HEK293 (cell line): Measurements from ENCODE around the gene SERGEF.

ENCODE experiments used
- CTCF ChIA-PET: fragments of 350-600 bp; formaldehyde crosslinking; extraction: SDS; loops from one replicate; lab custom pipeline; 2021; ENCODE audit warnings: antibody characterized with exemption; lab: Yijun Ruan, JAX
- POLR2A ChIA-PET: fragments of 300-600 bp; formaldehyde crosslinking; extraction: SDS; loops from one replicate; lab custom pipeline; 2020; ENCODE audit warnings: antibody characterized with exemption, inconsistent platforms; lab: Yijun Ruan, JAX
- H3K27ac ChIP-seq: fragments of 200-500 bp; sonication (Bioruptor generic); 2 replicates; pipeline ENCODE4 v1.5.1; 2014; ENCODE audit warnings: low read depth, low read length, control low read depth, inconsistent platforms; ENCODE audit errors: extremely low read depth
- H3K36me3 ChIP-seq, 2 experiments: fragments of 200-500 bp in 1 of 2; sonication (Bioruptor generic) in 1 of 2; 1 replicate in 1 of 2; 2 replicates in 1 of 2; pipeline ENCODE4 v1.5.1; 2014 to 2017; ENCODE audit warnings: inconsistent platforms in 2 of 2, low read length in 2 of 2; ENCODE audit not compliant: control insufficient read depth in 2 of 2, insufficient read depth in 1 of 2
- H3K4me1 ChIP-seq: fragments of 200-500 bp; sonication (Bioruptor generic); 2 replicates; pipeline ENCODE4 v1.5.1; 2014; ENCODE audit warnings: mild to moderate bottlenecking, low read length, inconsistent platforms; ENCODE audit not compliant: control insufficient read depth, insufficient read depth
- H3K4me3 ChIP-seq: 2 replicates; pipeline ENCODE4 v1.5.1; 2011; ENCODE audit warnings: low read depth, mild to moderate bottlenecking, control low read depth, low read length, moderate library complexity
- H3K9me3 ChIP-seq: fragments of 200-500 bp; sonication (Bioruptor generic); 2 replicates; pipeline ENCODE4 v1.5.1; 2014; ENCODE audit warnings: low read depth, low read length, inconsistent platforms; ENCODE audit not compliant: control insufficient read depth, insufficient read depth
- CTCF ChIP-seq: fragments of 450-650 bp; formaldehyde crosslinking; IDR thresholded peaks from 2 replicates; pipeline ENCODE4 v1.5.1; 2016; ENCODE audit warnings: missing biosample characterization, missing genetic modification characterization
- HOXD13 ChIP-seq: sonication (generic); formaldehyde crosslinking; IDR thresholded peaks from 2 replicates; pipeline ENCODE4 v1.8.0; 2022; ENCODE audit warnings: missing genetic modification reagents, borderline replicate concordance
- KLF1 ChIP-seq: fragments of 450-650 bp; formaldehyde crosslinking; IDR thresholded peaks from 2 replicates; pipeline ENCODE4 v1.5.1; 2016; ENCODE audit warnings: missing biosample characterization, missing genetic modification characterization
- KLF16 ChIP-seq: fragments of 450-650 bp; formaldehyde crosslinking; IDR thresholded peaks from 2 replicates; pipeline ENCODE4 v1.5.1; 2017; ENCODE audit warnings: missing biosample characterization, missing genetic modification characterization
- ZBTB1 ChIP-seq: fragments of 450-650 bp; formaldehyde crosslinking; IDR thresholded peaks from 2 replicates; pipeline ENCODE4 v1.5.1; 2016; ENCODE audit warnings: missing biosample characterization, missing genetic modification characterization
- ZBTB26 ChIP-seq: fragments of 450-650 bp; formaldehyde crosslinking; optimal IDR thresholded peaks from 2 replicates; pipeline ENCODE3; 2016; ENCODE audit warnings: missing biosample characterization, mild to moderate bottlenecking, missing genetic modification characterization
- ZBTB8A ChIP-seq: fragments of 450-650 bp; formaldehyde crosslinking; IDR thresholded peaks from 2 replicates; pipeline ENCODE4 v1.5.1; 2016; ENCODE audit warnings: missing biosample characterization, missing genetic modification characterization
- ZNF169 ChIP-seq: fragments of 450-650 bp; formaldehyde crosslinking; IDR thresholded peaks from 2 replicates; pipeline ENCODE4 v1.5.1; 2016; ENCODE audit warnings: missing biosample characterization, missing genetic modification characterization
- ZNF223 ChIP-seq: fragments of 450-650 bp; formaldehyde crosslinking; IDR thresholded peaks from 2 replicates; pipeline ENCODE4 v1.5.1; 2016; ENCODE audit warnings: missing biosample characterization, missing genetic modification characterization
- ZNF26 ChIP-seq: fragments of 450-650 bp; formaldehyde crosslinking; IDR thresholded peaks from 2 replicates; pipeline ENCODE4 v1.5.1; 2016; ENCODE audit warnings: missing biosample characterization, missing genetic modification characterization
- ZNF280C ChIP-seq: fragments of 450-650 bp; formaldehyde crosslinking; IDR thresholded peaks from 2 replicates; pipeline ENCODE4 v1.5.1; 2016; ENCODE audit warnings: missing biosample characterization, missing genetic modification characterization
- ZNF548 ChIP-seq: fragments of 450-650 bp; formaldehyde crosslinking; IDR thresholded peaks from 2 replicates; pipeline ENCODE4 v1.5.1; 2016; ENCODE audit warnings: missing biosample characterization, missing genetic modification characterization
- ZNF785 ChIP-seq: fragments of 450-650 bp; formaldehyde crosslinking; IDR thresholded peaks from 2 replicates; pipeline ENCODE4 v1.5.1; 2016; ENCODE audit warnings: missing biosample characterization, missing genetic modification characterization
- ZNF837 ChIP-seq: fragments of 450-650 bp; formaldehyde crosslinking; IDR thresholded peaks from 2 replicates; pipeline ENCODE4 v1.5.1; 2016; ENCODE audit warnings: missing biosample characterization, missing genetic modification characterization

Gene SERGEF

GRCh38 chr11:17775035-17775348 lies 237.9 kb downstream of the SERGEF start:
- Histone ChIP-seq H3K27ac (no peak overlapping the region), H3K4me3 (no peak overlapping the region), H3K36me3 (no peaks in the 10 kb centered on the region), H3K4me1 (no peaks in the 10 kb centered on the region), H3K9me3 (no peaks in the 10 kb centered on the region)
- CTCF ChIA-PET: no interaction called here
- TF ChIP-seq CTCF (tag by site-specific recombination) (no peak), ZNF169 (tag by site-specific recombination) (no peak), ZBTB1 (tag by site-specific recombination) (no peak), ZBTB26 (tag by site-specific recombination) (no peak)
- POLR2A ChIA-PET: no interaction called here

GRCh38 chr11:17774232-17775034 lies 238.4 kb downstream of the SERGEF start:
- Histone ChIP-seq H3K36me3 (no peaks in the 10 kb centered on the region), H3K4me3 (no peak overlapping the region), H3K27ac (no peak overlapping the region), H3K9me3 (no peaks in the 10 kb centered on the region), H3K4me1 (no peaks in the 10 kb centered on the region)
- CTCF ChIA-PET: no interaction called here
- no peak for TF ChIP-seq ZBTB8A (tag by site-specific recombination)
- no peak for TF ChIP-seq ZNF548
- no peak for TF ChIP-seq ZNF837
- TF ChIP-seq ZNF280C: no peak
- POLR2A ChIA-PET: no interaction called here

GRCh38 chr11:17773674-17774073 lies 239.2 kb downstream of the SERGEF start:
- H3K4me3 ChIP-seq: no peak overlapping the region
- H3K27ac ChIP-seq: no peak overlapping the region
- POLR2A ChIA-PET: no interaction called here
- no peaks in the 10 kb centered on the region for H3K36me3 ChIP-seq
- no peaks in the 10 kb centered on the region for H3K9me3 ChIP-seq
- CTCF ChIA-PET: no interaction called here
- TF ChIP-seq KLF1: no peak
- TF ChIP-seq ZNF785 (tag by site-specific recombination): no peak
- TF ChIP-seq KLF16: no peak
- no peaks in the 10 kb centered on the region for H3K4me1 ChIP-seq

GRCh38 chr11:17772704-17773600 lies 239.9 kb downstream of the SERGEF start:
- TF ChIP-seq HOXD13 (CRISPR knock-in tag) (no peak), ZNF223 (tag by site-specific recombination) (no peak), ZNF26 (tag by site-specific recombination) (no peak)
- ChIA-PET POLR2A (no interaction called here), CTCF (interaction anchor here (0.7 to 2.2 kb wide), 3 partner anchors 12 to 68 kb away, joined by 4 to 9 read pairs (median 5); no protein-coding TSS in a partner anchor)
- Histone ChIP-seq H3K36me3 (no peaks in the 10 kb centered on the region), H3K4me1 (no peaks in the 10 kb centered on the region), H3K27ac (no peak overlapping the region), H3K9me3 (no peaks in the 10 kb centered on the region), H3K4me3 (no peak overlapping the region)
